ENCODE measurements around the gene NLE1.
"Not testable (repeated sequence)": the region's sequence is repeated elsewhere in the genome, so short reads cannot be mapped to it uniquely, and the experiment has no call there.

Gene NLE1

GRCh38 chr17:35154196-35155165, 12.4 kb upstream of the NLE1 start:
- no peak for DNase-seq (ENCODE audit: low read depth)
- no peak overlapping the region for H3K4me3 ChIP-seq (ENCODE audit: control insufficient read depth, low read depth, low read length)
- TF ChIP-seq CTCF (conservative IDR thresholded peaks at IDR 0.05; ENCODE audit: control insufficient read depth, insufficient read depth, low read depth, low read length), result no peak

GRCh38 chr17:35152421-35153140, 10.5 kb upstream of the NLE1 start:
- no peak for TF ChIP-seq CTCF (conservative IDR thresholded peaks at IDR 0.05; ENCODE audit: control insufficient read depth, insufficient read depth, low read depth, low read length)
- DNase-seq (ENCODE audit: low read depth), result no peak
- H3K4me3 ChIP-seq (ENCODE audit: control insufficient read depth, low read depth, low read length), result no peak overlapping the region

GRCh38 chr17:35151080-35151479, 9.0 kb upstream of the NLE1 start:
- H3K4me3 ChIP-seq (ENCODE audit: control insufficient read depth, low read depth, low read length); DNase-seq (ENCODE audit: low read depth): not testable (repeated sequence)

- no peak overlapping the region for H3K4me3 ChIP-seq (ENCODE audit: control insufficient read depth, low read depth, low read length)
- no peak for DNase-seq (ENCODE audit: low read depth)
- no peak for TF ChIP-seq CTCF (conservative IDR thresholded peaks at IDR 0.05; ENCODE audit: control insufficient read depth, insufficient read depth, low read depth, low read length)
These were observed 7.8 kb upstream of the NLE1 start for GRCh38 chr17:35149941-35150340.

- H3K4me3 ChIP-seq (ENCODE audit: control insufficient read depth, low read depth, low read length), result no peak overlapping the region
- DNase-seq (ENCODE audit: low read depth), result no peak
- TF ChIP-seq CTCF (conservative IDR thresholded peaks at IDR 0.05; ENCODE audit: control insufficient read depth, insufficient read depth, low read depth, low read length), result no peak
These were observed 6.0 kb upstream of the NLE1 start for GRCh38 chr17:35148144-35148543.

- no peak for DNase-seq (ENCODE audit: low read depth)
- TF ChIP-seq CTCF (conservative IDR thresholded peaks at IDR 0.05; ENCODE audit: control insufficient read depth, insufficient read depth, low read depth, low read length), result no peak
- H3K4me3 ChIP-seq (ENCODE audit: control insufficient read depth, low read depth, low read length), result no peak within 1 kb of the TSS
These were observed 5.3 kb upstream of the NLE1 start, which contains the start of gene UNC45B for GRCh38 chr17:35147375-35147905. UNC45B (plus strand) TSS chr17:35147817; CDS start chr17:35148264, 447 bp downstream.

Measured in fibroblast of mammary gland (primary cell).